Skin epidermis (tissue), 12 donors: ENCODE measurements around the gene GDF15.
A peak's percentile ranks its signal among the peaks of the same experiment; 100 is the strongest.

Experiments used
- H3K27ac ChIP-seq, 21 experiments: fragments of 200-600 bp; sonication (generic) in 11 of 21; one replicate each; pipeline ENCODE4 v1.5.0; 2020; ENCODE audit warnings: mild to moderate bottlenecking in 3 of 21, inconsistent platforms in 2 of 21, moderate library complexity in 2 of 21
- H3K4me3 ChIP-seq, 7 experiments: fragments of 200-600 bp; sonication (generic) in 2 of 7; one replicate each; pipeline ENCODE4 v1.5.0; 2020; ENCODE audit warnings: inconsistent platforms in 2 of 7, mild to moderate bottlenecking in 2 of 7, moderate library complexity in 1 of 7

The GDF15 gene

DNA sequence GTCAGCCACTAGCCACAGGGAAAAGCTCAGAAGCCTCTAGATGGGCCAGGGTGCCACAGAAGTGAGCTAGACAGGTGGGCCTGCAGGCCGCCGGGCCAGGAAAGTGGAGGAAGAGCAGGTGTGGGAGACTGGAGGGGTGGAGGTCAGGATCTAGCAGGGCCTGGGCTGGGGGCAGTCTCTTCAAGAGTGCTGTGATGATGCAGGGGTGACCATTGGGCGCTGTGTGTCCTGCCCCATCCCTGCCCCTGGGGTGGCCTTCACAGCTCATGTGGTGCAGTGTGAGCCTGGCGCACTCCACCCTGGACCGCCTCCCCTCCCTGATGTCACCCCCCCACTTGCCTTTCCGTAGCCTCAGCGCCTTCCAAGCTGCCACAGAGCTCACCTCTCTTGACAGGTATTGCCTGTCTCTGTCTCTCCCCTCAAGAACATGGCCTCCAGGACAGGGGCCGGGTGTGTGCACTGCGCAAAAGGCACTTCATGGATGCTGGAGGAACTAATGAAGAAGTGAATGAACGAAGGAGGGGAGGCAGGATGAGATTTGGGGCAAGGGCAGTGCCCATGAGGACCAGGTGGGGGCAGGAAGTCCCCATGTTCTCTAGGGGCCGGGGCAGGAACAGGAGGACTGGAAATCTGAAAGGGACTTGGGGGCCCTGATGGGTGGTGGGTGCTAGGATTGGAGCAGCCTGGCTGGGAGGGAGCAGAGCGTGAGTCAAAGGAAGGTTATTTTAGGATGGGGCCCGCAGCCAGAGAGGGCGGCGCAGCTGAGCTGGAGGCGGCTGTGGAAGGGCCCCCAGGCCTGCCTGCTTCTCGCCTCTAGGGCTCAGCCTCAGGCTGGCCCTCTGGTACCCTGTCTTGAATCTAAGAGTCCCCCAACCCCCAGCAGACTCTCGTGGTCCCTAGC, 39.8 kb downstream of the GDF15 start:
- Histone ChIP-seq H3K4me3 (no peak overlapping the region), H3K27ac (peak overlapping the region in 13 of 21 experiments; percentile 7 to 72 (median 43))

- Histone ChIP-seq H3K4me3 (no peak overlapping the region), H3K27ac (peak overlapping the region in 9 of 21 experiments; percentile 7 to 72 (median 43))
Observed at GRCh38 chr19:18426416-18426767, 40.4 kb downstream of the GDF15 start.

DNA sequence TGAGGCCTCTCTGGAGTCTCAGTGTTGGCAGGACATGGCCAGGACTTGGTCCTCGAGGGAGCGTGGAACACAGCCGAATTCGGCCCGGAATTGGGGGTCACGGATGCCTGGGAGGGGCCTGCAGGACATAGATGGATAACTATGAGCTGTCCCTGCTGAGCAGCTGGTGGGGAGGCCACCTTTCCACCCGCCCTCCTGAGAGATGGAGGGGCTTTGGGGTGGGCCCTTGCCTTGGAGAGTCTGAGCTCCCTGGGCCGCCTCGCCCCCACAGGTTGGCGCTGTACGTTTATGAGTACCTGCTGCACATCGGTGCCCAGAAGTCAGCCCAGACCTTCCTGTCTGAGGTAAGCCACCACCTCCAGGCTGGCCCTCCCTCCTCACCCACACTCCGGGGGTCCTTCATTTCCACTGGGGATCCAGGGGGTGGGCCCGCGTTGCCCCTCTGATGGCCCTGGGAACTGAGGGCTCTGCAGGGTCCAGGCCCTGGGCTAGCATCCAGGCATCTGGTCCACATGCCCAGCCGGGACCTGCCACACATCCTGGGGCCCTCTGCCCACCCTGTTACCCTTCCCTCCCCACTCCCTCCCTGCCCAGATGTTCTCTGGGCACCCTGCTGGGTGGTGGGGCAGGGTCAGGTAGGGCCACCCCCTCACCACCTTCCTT, 41.3 kb downstream of the GDF15 start:
- Histone ChIP-seq H3K4me3 (no peak overlapping the region), H3K27ac (peak overlapping the region in 3 of 21 experiments; percentile 3 to 65 (median 16))

GRCh38 chr19:18427743-18428113, 41.8 kb downstream of the GDF15 start:
- H3K4me3 ChIP-seq = no peak overlapping the region
- H3K27ac ChIP-seq = peak overlapping the region in 3 of 21 experiments; percentile 3 to 68 (median 16)

DNA sequence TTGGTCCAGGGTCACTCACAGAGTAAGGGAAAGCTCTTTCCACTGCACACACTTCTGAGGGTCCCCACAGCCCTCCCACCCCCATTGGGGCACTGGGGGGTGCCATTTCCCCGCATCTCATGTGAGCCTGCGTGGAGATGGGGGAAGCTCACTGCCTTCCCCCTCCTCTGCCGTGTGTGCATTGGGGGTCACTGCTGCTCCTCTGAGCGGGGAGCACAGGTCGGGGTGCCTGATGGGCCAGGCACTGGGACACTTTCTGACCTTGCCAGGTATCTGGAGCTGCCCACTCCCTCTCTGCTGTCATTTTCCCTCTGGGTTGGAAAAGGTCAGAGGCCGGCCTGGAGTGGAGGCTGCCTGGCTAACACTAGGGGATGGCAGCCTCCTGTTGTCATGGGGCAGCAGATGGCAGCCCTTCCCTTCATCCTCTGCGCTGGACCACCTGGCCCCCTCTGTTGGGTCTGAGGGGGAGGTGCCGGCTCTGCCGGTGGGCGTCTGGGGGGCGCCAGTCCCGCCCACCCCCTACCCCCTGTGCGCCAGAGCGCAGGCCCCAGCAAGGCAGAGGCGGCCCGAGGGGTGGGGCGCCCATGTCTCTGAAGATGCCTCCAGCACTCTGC, 42.3 kb downstream of the GDF15 start:
- Histone ChIP-seq H3K27ac (peak overlapping the region in 14 of 21 experiments; percentile 40 to 87 (median 72)), H3K4me3 (peak overlapping the region in 1 of 7 experiments; percentile 35)

GRCh38 chr19:18428787-18429674, 43.1 kb downstream of the GDF15 start:
- Histone ChIP-seq H3K4me3 (peak overlapping the region; percentile 20 to 37 (median 29)), H3K27ac (peak overlapping the region in 19 of 21 experiments; percentile 0 to 87 (median 68))

DNA sequence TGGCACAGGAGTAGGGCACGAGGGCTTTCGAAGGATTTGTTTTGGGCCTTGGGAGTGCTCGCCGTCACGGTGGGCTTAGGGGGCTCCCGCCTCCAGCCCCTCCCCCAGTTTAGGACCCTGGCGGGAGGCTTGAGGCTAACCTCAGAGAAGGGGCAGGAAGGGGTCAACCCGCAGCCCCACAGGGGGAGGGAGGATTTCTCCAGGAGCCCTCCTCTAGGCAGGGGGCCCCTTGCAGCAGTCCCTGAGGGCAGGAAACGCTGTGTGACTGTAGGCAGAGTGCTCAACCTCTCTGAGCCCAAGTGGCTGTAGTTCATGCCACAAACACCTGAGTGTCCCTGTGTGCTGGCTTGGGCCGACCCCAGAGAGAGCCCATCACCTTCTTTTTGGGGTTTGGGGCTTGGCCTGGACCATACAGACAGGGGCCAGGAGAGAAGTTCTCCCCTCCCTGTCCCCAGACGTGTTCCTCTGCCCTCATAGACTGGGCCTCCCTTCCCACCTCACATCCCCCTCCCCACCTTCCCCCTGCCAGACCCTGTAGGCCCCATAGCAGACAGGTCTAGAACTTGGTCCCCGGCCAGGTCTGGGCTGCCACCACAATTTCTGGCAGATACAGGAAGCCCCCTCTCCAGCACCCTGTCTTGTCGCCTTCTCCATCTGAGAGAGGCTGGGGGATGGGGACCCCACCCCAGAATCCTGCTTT, 43.9 kb downstream of the GDF15 start:
- H3K27ac ChIP-seq = peak overlapping the region in 17 of 21 experiments; percentile 0 to 87 (median 69)
- H3K4me3 ChIP-seq = peak overlapping the region in 3 of 7 experiments; percentile 28 to 37 (median 35)

DNA sequence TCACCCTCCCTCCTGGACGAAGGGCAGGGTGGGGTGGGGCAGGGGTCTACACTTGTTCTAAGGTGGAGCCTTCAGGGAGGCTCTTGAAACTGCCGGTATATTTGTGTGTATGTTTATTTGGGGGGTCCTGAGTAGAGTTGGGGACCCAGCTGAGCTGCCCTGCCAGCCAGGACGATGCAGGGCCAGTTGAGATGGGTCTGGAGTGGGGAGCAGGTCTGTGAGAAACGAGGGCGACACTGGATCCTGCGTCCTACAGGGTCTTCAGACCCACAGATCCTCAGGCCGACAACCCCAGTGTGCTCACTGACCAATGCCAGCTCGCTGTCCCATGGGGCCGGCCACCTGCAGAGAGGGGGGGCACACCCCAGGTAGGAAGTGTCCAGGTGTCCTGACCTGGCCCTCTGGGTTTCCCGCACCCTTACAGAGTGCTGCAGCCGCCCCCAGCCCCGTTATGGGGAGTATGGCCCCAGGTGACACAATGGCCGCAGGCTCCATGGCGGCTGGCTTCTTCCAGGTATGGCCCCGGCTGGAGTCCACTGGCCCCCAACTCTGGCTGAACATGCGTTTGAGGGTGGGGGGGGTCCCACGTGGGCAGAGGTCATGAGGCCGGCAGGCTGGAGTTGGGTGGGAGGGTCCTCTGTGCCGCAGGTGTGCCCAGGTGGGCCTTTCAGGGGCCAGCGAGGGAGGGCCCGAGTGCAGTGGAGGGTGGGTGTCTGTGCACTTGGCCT, 44.6 kb downstream of the GDF15 start:
- H3K4me3 ChIP-seq = no peak overlapping the region
- peak overlapping the region in 3 of 21 experiments; percentile 72 to 87 (median 78) for H3K27ac ChIP-seq

DNA sequence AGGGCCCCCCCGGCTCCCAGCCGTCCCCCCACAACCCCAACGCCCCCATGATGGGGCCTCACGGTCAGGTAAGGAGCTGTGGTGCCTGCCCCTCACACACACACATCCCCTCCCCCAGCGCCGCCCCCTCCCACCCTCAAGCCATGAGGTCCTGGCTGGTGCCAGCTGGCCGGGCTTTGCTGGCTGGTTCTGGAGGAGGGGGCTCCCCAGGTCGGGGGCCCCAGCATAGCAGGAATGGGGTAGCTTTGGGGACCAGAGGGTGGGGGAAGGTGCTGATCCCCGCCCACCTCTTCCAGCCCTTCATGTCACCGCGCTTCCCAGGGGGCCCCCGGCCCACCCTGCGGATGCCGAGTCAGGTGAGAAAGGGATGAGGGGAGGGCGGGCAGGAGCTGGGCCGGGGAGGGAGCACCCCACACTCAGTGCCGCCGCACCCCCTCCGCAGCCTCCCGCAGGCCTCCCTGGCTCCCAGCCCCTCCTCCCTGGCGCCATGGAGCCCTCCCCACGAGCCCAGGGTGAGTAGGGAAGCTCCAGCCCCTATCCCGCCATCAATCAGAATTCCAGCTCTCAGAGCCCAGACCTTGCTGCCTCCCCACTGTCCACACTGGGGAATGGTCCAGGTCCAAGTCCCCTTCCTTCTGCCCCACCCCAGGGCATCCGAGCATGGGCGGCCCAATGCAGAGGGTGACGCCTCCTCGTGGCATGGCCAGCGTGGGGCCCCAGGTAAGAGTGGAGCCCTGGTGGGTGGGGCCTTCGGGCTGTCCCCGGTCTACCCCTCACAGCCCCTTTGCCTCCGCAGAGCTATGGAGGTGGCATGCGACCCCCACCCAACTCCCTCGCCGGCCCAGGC, 45.6 kb downstream of the GDF15 start:
- no peak overlapping the region for H3K4me3 ChIP-seq
- no peak overlapping the region for H3K27ac ChIP-seq

DNA sequence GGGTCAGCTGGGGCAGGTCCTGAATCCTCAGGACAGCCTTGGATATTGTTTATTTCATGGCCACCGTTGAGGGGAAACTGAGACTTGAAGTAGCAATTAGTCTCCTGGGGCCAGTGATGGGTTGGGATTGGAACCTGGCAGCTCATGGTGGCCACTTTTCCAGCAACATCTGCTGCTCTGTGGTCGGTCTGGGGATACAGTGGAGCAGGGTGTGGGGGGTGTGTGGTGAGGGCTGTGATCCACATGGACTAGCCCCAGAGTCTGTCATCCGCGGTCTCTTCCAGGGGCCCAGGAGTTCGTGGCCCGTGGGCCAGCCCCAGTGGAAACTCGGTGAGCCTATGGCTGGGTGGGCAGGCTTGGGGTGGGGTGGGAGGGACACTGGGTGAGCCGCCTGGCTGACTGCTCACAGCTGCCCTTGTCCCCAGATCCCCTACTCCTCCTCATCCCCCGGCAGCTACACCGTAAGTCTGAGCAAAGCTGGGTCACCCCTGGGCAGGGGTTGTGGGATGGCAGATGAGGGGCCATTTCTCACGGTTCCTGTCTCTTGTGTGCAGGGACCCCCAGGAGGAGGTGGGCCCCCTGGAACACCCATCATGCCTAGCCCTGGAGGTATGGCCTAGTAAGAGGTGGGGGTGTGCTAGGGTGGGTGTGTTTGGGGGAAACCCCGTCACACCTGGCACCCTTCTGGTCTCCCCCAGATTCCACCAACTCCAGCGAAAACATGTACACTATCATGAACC, 46.5 kb downstream of the GDF15 start:
- Histone ChIP-seq H3K4me3 (peak overlapping the region in 2 of 7 experiments; percentile 38 to 41), H3K27ac (peak overlapping the region in 6 of 21 experiments; percentile 45 to 80 (median 60))

GRCh38 chr19:18433015-18433691, 47.2 kb downstream of the GDF15 start:
- Histone ChIP-seq H3K27ac (peak overlapping the region in 10 of 21 experiments; percentile 32 to 80 (median 58)), H3K4me3 (peak overlapping the region; percentile 14 to 45 (median 35))

GRCh38 chr19:18433735-18434398, 47.9 kb downstream of the GDF15 start:
- H3K27ac ChIP-seq = peak overlapping the region in 8 of 21 experiments; percentile 43 to 80 (median 62)

DNA sequence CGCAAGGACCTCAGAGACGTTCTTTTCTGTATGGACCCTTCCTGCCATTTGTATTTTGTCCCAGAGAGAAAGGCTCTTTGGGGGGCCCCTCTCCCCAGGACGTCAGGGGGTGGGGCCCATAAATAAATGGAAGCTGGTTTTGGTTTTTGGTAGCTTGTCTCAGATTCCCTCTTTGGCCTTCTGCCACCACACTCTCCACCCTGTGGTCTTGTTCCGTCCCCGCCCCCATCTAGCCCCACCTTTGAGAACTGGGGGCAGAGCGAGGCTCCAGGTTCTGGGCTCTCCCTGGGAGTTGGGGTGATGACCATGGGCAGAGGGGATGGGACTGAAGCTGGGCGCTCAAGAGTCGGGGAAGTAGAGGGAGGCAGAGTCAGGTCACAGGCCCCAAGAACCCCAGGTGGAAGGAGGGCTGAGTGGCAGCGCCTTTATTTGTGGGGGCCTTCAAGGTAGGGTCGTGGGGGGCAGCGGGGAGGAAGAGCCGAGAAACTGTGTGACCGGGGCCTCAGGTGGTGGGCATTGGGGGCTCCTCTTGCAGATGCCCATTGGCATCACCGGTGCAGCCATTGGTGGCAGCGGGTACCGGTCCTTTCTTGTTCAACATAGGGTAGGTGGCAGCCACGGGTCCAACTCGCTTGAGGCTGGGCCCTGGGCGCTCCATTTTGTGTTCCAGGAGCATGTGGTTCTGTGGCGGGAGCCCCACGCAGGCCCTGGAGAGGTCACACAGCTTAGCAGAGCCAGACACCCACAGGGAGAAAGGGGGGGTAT, 48.6 kb downstream of the GDF15 start:
- no peak overlapping the region for H3K4me3 ChIP-seq

More at GRCh38 chr19:18433735-18434398, 47.9 kb downstream of the GDF15 start:
- peak overlapping the region; percentile 14 to 45 (median 35) for H3K4me3 ChIP-seq

GRCh38 chr19:18435178-18435841, 49.4 kb downstream of the GDF15 start:
- Histone ChIP-seq H3K4me3 (no peak overlapping the region), H3K27ac (no peak overlapping the region)

More for the DNA sequence above, 48.6 kb downstream of the GDF15 start:
- peak overlapping the region in 1 of 21 experiments; percentile 43 for H3K27ac ChIP-seq
